B cell (primary cell): ENCODE results near the gene ESYT2. TPM values are rescaled to one million over a fixed set of nuclear protein-coding genes. Genes with fewer than 3 reads are reported as not detected.
A peak's percentile ranks its signal among the peaks of the same experiment; 100 is the strongest.

Experiments used
- ATAC-seq: fragments of 200-7000 bp; cut with Tn5 transposase; one replicate; pipeline ENCODE4 v1.10.0; 2021; ENCODE audit warnings: low read depth, mild to moderate bottlenecking, moderate number of reproducible peaks, moderate library complexity
- CTCF ChIA-PET: fragments of 350-600 bp; sonication (Branson Sonifier 250); formaldehyde crosslinking; loops from one replicate; lab custom pipeline; 2021; ENCODE audit warnings: antibody characterized with exemption, inconsistent platforms; lab: Charles Lee
- POLR2A ChIA-PET: fragments of 350-600 bp; sonication (Branson Sonifier 250); formaldehyde crosslinking; loops from one replicate; lab custom pipeline; 2021; ENCODE audit warnings: antibody characterized with exemption; lab: Charles Lee
- DNase-seq: peaks from one replicate; pipeline ENCODE4 v3.0.0; 2013
- H2AFZ ChIP-seq: 2 replicates; pipeline ENCODE4 v1.6.1; 2012; ENCODE audit warnings: mild to moderate bottlenecking, low read depth, low read length; ENCODE audit not compliant: insufficient read depth, poor library complexity, severe bottlenecking
- H3K27ac ChIP-seq, 2 donors: 1 replicate in 1 of 2; 2 replicates in 1 of 2; pipeline ENCODE4 v1.5.1; 2012 to 2013; ENCODE audit warnings: low read length in 2 of 2, mild to moderate bottlenecking in 2 of 2, moderate library complexity in 1 of 2
- H3K27me3 ChIP-seq, 4 experiments: fragments of 200-600 bp in 1 of 4; sonication (generic) in 1 of 4; replicated peaks in 1 of 4; 1 replicate in 2 of 4; 2 replicates in 2 of 4; pipeline versions ENCODE4 v1.6.1 to v1.7.0; 2013 to 2016; ENCODE audit warnings: low read length in 3 of 4, mild to moderate bottlenecking in 2 of 4, mixed read lengths in 1 of 4, moderate library complexity in 1 of 4; ENCODE audit not compliant: insufficient read depth in 4 of 4, control insufficient read depth in 3 of 4; ENCODE audit errors: control extremely low read depth in 1 of 4
- H3K36me3 ChIP-seq, 2 experiments: replicated peaks in 1 of 2; 1 replicate in 1 of 2; 2 replicates in 1 of 2; pipeline versions ENCODE4 v1.6.1 to v1.7.1; 2013; ENCODE audit warnings: low read length in 1 of 2; ENCODE audit not compliant: insufficient read depth in 2 of 2, control insufficient read depth in 1 of 2; ENCODE audit errors: control extremely low read depth in 1 of 2, extremely low read depth in 1 of 2
- H3K4me1 ChIP-seq, 2 donors: fragments of 200-600 bp in 1 of 2; sonication (generic) in 1 of 2; 1 replicate in 1 of 2; 2 replicates in 1 of 2; pipeline versions ENCODE4 v1.5.1 to v1.6.1; 2013 to 2017; ENCODE audit warnings: low read length in 2 of 2; ENCODE audit not compliant: control insufficient read depth in 2 of 2, insufficient read depth in 2 of 2
- H3K4me2 ChIP-seq: replicated peaks from 2 replicates; pipeline ENCODE3; 2012; ENCODE audit warnings: mild to moderate bottlenecking, low read depth, low read length; ENCODE audit not compliant: poor library complexity, severe bottlenecking
- H3K4me3 ChIP-seq, 5 experiments: fragments of 200-600 bp in 1 of 5; sonication (generic) in 1 of 5; 1 replicate in 3 of 5; 2 replicates in 2 of 5; pipeline versions ENCODE4 v1.5.1 to v1.7.0; 2011 to 2016; ENCODE audit warnings: low read length in 4 of 5, mild to moderate bottlenecking in 4 of 5, low read depth in 2 of 5, control low read depth in 1 of 5, moderate library complexity in 1 of 5; ENCODE audit not compliant: insufficient read depth in 1 of 5; ENCODE audit errors: control extremely low read depth in 1 of 5, extremely low read depth in 1 of 5
- H3K79me2 ChIP-seq: fragments of 200-600 bp; sonication (generic); one replicate; pipeline ENCODE4 v1.6.0; 2016; ENCODE audit warnings: low read length; ENCODE audit not compliant: control insufficient read depth, insufficient read depth
- H3K9ac ChIP-seq: fragments of 200-600 bp; sonication (generic); 2 replicates; pipeline ENCODE4 v1.6.1; 2017; ENCODE audit warnings: mild to moderate bottlenecking, low read length, moderate library complexity
- H3K9me3 ChIP-seq, 3 donors: one replicate each; pipeline versions ENCODE4 v1.6.1 to v1.7.1; 2013; ENCODE audit warnings: low read length in 2 of 3; ENCODE audit not compliant: control insufficient read depth in 2 of 3, insufficient read depth in 1 of 3; ENCODE audit errors: control extremely low read depth in 1 of 3
- H4K20me1 ChIP-seq: 2 replicates; pipeline ENCODE4 v1.6.0; 2012; ENCODE audit warnings: mild to moderate bottlenecking, low read length; ENCODE audit not compliant: insufficient read depth, control insufficient read depth, poor library complexity, severe bottlenecking
- H3K27ac Mint-ChIP-seq: one replicate; pipeline ENCODE4 v1.8.0; 2021; ENCODE audit warnings: mixed read lengths
- H3K27me3 Mint-ChIP-seq: one replicate; pipeline ENCODE4 v1.8.0; 2021; ENCODE audit warnings: mixed read lengths
- H3K4me1 Mint-ChIP-seq: one replicate; pipeline ENCODE4 v1.8.0; 2021; ENCODE audit warnings: mixed read lengths
- H3K4me3 Mint-ChIP-seq: one replicate; pipeline ENCODE4 v1.8.0; 2021; ENCODE audit warnings: mixed read lengths
- H3K9me3 Mint-ChIP-seq: one replicate; pipeline ENCODE4 v1.8.0; 2022; ENCODE audit warnings: mixed read lengths; ENCODE audit not compliant: insufficient read depth
- CTCF ChIP-seq: fragments of 200-600 bp; IDR thresholded peaks from one replicate; pipeline ENCODE4 v1.8.0; 2022; ENCODE audit warnings: antibody characterized with exemption, mild to moderate bottlenecking
- EZH2 ChIP-seq: IDR thresholded peaks from 2 replicates; pipeline ENCODE4 v1.6.1; 2012; ENCODE audit warnings: borderline replicate concordance, low read depth, mild to moderate bottlenecking, moderate library complexity, low read length; ENCODE audit not compliant: insufficient read depth, poor library complexity, severe bottlenecking
- WGBS: methylation state at CpG from one replicate; pipeline ENCODE4 v1.1.5; 2013; ENCODE audit warnings: missing lambda C conversion rate; ENCODE audit not compliant: insufficient coverage; 5-methylcytosine and 5-hydroxymethylcytosine counted together
- intact Hi-C: fragments of 100-400 bp; cut with micrococcal nuclease; formaldehyde crosslinking; loops from one replicate; pipeline ENCODE4 v1.10.0; 2022
- polyA plus RNA-seq: library from polyadenylated mRNA; depleted of rRNA; stranded (reverse); fragments of >200 nt; gene quantifications from 2 replicates; pipeline ENCODE4 v1.2.3, GENCODE V29; 2012
- total RNA-seq, 2 donors: library from RNA; stranded (reverse); fragments of 120-200 nt in 1 of 2; gene quantifications; 1 replicate in 1 of 2; 2 replicates in 1 of 2; pipeline versions ENCODE4 v1.2.3 to v1.2.4, GENCODE V29; 2013 to 2022

ESYT2 gene
- total and polyA plus RNA-seq, 2 donors (not counting 1 experiment from before 2014, with no cell fraction given) = 12.0 to 34.2 TPM

- Histone ChIP-seq H3K79me2 (peaks cover 13% of the 10 kb centered on the region), H3K27me3 (no peaks in the 10 kb centered on the region), H3K9me3 (peaks cover 0 to 15% (median 5%) of the 10 kb centered on the region in 3 donors), H2AFZ (no peak overlapping the region), H3K4me1 (peaks cover 6 to 16% of the 10 kb centered on the region in 2 donors), H3K27ac (no peak overlapping the region), H3K4me2 (no peak overlapping the region), H3K36me3 (no peaks in the 10 kb centered on the region), H4K20me1 (no peaks in the 10 kb centered on the region), H3K4me3 (no peak overlapping the region), H3K9ac (no peak overlapping the region)
- H3K4me3 Mint-ChIP-seq = peak overlapping the region; percentile 56
- ATAC-seq (no peak), DNase-seq (no peak)
- H3K9me3 Mint-ChIP-seq = no peaks in the 10 kb centered on the region
- H3K27ac Mint-ChIP-seq = no peak overlapping the region
- peaks cover 22% of the 10 kb centered on the region for H3K4me1 Mint-ChIP-seq
- over 99% methylated on average over 23 of the region's 29 CpGs for WGBS
- peaks cover under 1% of the 10 kb centered on the region for H3K27me3 Mint-ChIP-seq
- ChIA-PET POLR2A (no interaction called here), CTCF (interaction anchor here (1.6 kb wide), 1 partner anchor 149 kb away, joined by 3 read pairs; the partner anchor contains the start of gene DYNC2I1)
- intact Hi-C loops = loop anchor here (10.0 kb wide), 1 partner anchor 1812 kb away; the partner anchor contains the start of gene LMBR1
- TF ChIP-seq EZH2 = no peak
- no peak for TF ChIP-seq CTCF
Measured at GRCh38 chr7:158706710-158707590, 122.4 kb downstream of the ESYT2 start.

GRCh38 chr7:158706273-158706704 lies 123.0 kb downstream of the ESYT2 start:
- Histone ChIP-seq H3K4me3 (no peak overlapping the region), H3K27me3 (no peaks in the 10 kb centered on the region), H3K9me3 (peaks cover 0 to 15% (median 5%) of the 10 kb centered on the region in 3 donors), H3K36me3 (no peaks in the 10 kb centered on the region), H3K4me1 (peaks cover 6 to 16% of the 10 kb centered on the region in 2 donors), H4K20me1 (no peaks in the 10 kb centered on the region), H3K79me2 (peaks cover 13% of the 10 kb centered on the region), H3K9ac (no peak overlapping the region), H3K27ac (no peak overlapping the region), H2AFZ (no peak overlapping the region), H3K4me2 (no peak overlapping the region)
- ChIA-PET CTCF (interaction anchor here (1.6 kb wide), 1 partner anchor 150 kb away, joined by 3 read pairs; the partner anchor contains the start of gene DYNC2I1), POLR2A (no interaction called here)
- WGBS = 75% methylated on average over 3 of the region's 5 CpGs
- peak overlapping the region; percentile 56 for H3K4me3 Mint-ChIP-seq
- no peak for DNase-seq
- intact Hi-C loops = loop anchor here (10.0 kb wide), 1 partner anchor 1811 kb away; the partner anchor contains the start of gene LMBR1
- no peaks in the 10 kb centered on the region for H3K9me3 Mint-ChIP-seq
- peak overlapping the region; percentile 10 for H3K27ac Mint-ChIP-seq
- ATAC-seq = no peak
- TF ChIP-seq CTCF (no peak), EZH2 (no peak)
- no peaks in the 10 kb centered on the region for H3K27me3 Mint-ChIP-seq
- peaks cover 22% of the 10 kb centered on the region for H3K4me1 Mint-ChIP-seq
